Neutrophil (primary cell): Measurements from ENCODE around the gene SLC4A4.

Experiments
- H3K27ac ChIP-seq: fragments of 200-600 bp; sonication (generic); 2 replicates; pipeline ENCODE4 v1.5.1; 2016; ENCODE audit warnings: mild to moderate bottlenecking, moderate library complexity
- H3K27me3 ChIP-seq: fragments of 200-600 bp; sonication (generic); 2 replicates; pipeline ENCODE4 v1.6.0; 2016; ENCODE audit warnings: mild to moderate bottlenecking
- H3K36me3 ChIP-seq: fragments of 200-600 bp; sonication (generic); 2 replicates; pipeline ENCODE4 v1.5.1; 2017
- H3K4me1 ChIP-seq, 2 experiments: fragments of 200-600 bp in 1 of 2; sonication (generic) in 1 of 2; 1 replicate in 1 of 2; 2 replicates in 1 of 2; pipeline versions ENCODE4 v1.5.1 to v1.6.1; 2013 to 2016; ENCODE audit warnings: low read depth in 1 of 2, low read length in 1 of 2, mild to moderate bottlenecking in 1 of 2, moderate library complexity in 1 of 2; ENCODE audit not compliant: control insufficient read depth in 1 of 2, insufficient read depth in 1 of 2
- H3K4me3 ChIP-seq, 2 experiments: fragments of 200-600 bp in 1 of 2; sonication (generic) in 1 of 2; 1 replicate in 1 of 2; 2 replicates in 1 of 2; pipeline ENCODE4 v1.5.1; 2013 to 2016; ENCODE audit warnings: low read depth in 1 of 2, low read length in 1 of 2, mild to moderate bottlenecking in 1 of 2, moderate library complexity in 1 of 2
- H3K9me3 ChIP-seq: fragments of 200-600 bp; sonication (generic); 2 replicates; pipeline ENCODE4 v1.5.1; 2016
- CTCF ChIP-seq: fragments of 200-600 bp; sonication (generic); IDR thresholded peaks from 2 replicates; pipeline ENCODE4 v1.5.1; 2016; ENCODE audit warnings: antibody characterized with exemption

Gene SLC4A4

GRCh38 chr4:71442336-71442735 is 103.5 kb downstream of the SLC4A4 start:
- no peaks in the 10 kb centered on the region for H3K9me3 ChIP-seq
- H3K4me1 ChIP-seq, result no peaks in the 10 kb centered on the region
- H3K36me3 ChIP-seq, result no peaks in the 10 kb centered on the region
- TF ChIP-seq CTCF, result no peak
- H3K27me3 ChIP-seq, result no peaks in the 10 kb centered on the region
- no peak overlapping the region for H3K27ac ChIP-seq
- no peak overlapping the region for H3K4me3 ChIP-seq

DNA sequence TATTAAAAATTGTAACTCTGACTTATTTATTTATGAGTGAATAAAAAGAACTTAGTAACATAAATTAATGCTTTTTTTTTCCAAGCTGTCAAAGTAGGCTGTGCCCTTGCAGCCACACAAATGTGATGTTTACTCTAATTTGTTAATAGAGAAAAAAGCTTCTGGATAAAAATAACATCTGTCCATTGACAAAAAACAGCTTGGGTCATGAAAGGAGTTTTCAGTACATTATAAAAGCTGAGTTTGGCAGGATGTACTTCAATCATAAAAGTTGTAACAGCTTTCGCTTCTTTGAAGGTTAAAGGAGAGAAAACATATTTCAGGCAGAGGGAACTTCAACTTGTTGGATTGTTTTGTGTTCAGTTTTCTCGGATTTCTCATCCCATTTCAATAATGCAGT is 105.6 kb downstream of the SLC4A4 start:
- H3K36me3 ChIP-seq, result no peaks in the 10 kb centered on the region
- no peak for TF ChIP-seq CTCF
- H3K27ac ChIP-seq, result no peak overlapping the region

DNA sequence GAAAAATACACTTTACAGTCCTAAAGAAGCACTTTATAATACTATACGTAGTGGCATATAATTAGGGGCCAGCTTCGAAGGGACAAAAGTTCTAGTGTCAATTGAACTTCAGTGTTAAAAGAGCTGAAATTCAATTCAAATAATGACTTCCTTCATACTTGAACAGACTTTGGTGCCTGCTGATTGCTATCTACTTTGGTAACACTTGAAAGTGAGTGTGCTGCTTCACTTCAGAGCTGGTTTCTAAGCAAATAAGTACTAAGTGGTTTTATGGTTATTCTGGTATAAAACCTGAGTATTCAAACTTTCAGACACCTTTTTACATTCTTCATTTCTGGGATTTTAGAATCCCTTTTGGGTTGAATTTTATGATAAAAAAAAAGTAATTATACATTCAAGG is 107.0 kb downstream of the SLC4A4 start:
- Histone ChIP-seq H3K4me3 (no peak overlapping the region), H3K4me1 (no peaks in the 10 kb centered on the region), H3K27ac (no peak overlapping the region), H3K36me3 (no peaks in the 10 kb centered on the region), H3K9me3 (no peaks in the 10 kb centered on the region), H3K27me3 (no peaks in the 10 kb centered on the region)
- TF ChIP-seq CTCF, result no peak

More for the DNA sequence above, 105.6 kb downstream of the SLC4A4 start:
- Histone ChIP-seq H3K4me1 (no peaks in the 10 kb centered on the region), H3K27me3 (no peaks in the 10 kb centered on the region), H3K4me3 (no peak overlapping the region), H3K9me3 (no peaks in the 10 kb centered on the region)

- no peaks in the 10 kb centered on the region for H3K27me3 ChIP-seq
- no peaks in the 10 kb centered on the region for H3K4me1 ChIP-seq
- no peak overlapping the region for H3K27ac ChIP-seq
- no peaks in the 10 kb centered on the region for H3K36me3 ChIP-seq
- no peaks in the 10 kb centered on the region for H3K9me3 ChIP-seq
- H3K4me3 ChIP-seq, result no peak overlapping the region
- no peak for TF ChIP-seq CTCF
Measured at GRCh38 chr4:71446479-71447081, 107.8 kb downstream of the SLC4A4 start.

- no peaks in the 10 kb centered on the region for H3K36me3 ChIP-seq
- no peak overlapping the region for H3K27ac ChIP-seq
- no peaks in the 10 kb centered on the region for H3K4me1 ChIP-seq
- no peaks in the 10 kb centered on the region for H3K9me3 ChIP-seq
- no peak for TF ChIP-seq CTCF
- H3K4me3 ChIP-seq, result no peak overlapping the region
- no peaks in the 10 kb centered on the region for H3K27me3 ChIP-seq
Measured at GRCh38 chr4:71449040-71449439, 110.2 kb downstream of the SLC4A4 start.

DNA sequence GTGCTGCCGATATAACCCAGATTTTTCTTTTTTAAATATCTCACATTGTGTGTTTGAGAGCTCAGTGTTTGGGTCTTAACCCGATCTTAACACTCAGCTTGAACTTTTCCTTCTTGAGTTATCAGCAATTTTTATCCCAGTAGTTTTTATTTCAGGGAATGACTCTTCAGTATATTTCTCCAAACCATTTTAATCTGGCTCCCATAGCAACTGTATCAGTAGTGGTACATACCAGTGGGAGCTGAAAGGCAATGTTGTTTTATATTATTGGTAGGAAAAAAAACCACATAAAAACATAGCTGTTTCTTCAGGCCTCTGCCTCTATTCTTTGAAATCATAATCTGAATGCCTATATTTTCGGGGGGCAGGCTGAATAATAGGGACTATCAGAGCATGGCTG is 111.1 kb downstream of the SLC4A4 start:
- no peak for TF ChIP-seq CTCF
- Histone ChIP-seq H3K4me1 (no peaks in the 10 kb centered on the region), H3K9me3 (no peaks in the 10 kb centered on the region), H3K27ac (no peak overlapping the region), H3K27me3 (no peaks in the 10 kb centered on the region), H3K4me3 (no peak overlapping the region), H3K36me3 (no peaks in the 10 kb centered on the region)
